Measurements from ENCODE around the gene ORM1.

DNA sequence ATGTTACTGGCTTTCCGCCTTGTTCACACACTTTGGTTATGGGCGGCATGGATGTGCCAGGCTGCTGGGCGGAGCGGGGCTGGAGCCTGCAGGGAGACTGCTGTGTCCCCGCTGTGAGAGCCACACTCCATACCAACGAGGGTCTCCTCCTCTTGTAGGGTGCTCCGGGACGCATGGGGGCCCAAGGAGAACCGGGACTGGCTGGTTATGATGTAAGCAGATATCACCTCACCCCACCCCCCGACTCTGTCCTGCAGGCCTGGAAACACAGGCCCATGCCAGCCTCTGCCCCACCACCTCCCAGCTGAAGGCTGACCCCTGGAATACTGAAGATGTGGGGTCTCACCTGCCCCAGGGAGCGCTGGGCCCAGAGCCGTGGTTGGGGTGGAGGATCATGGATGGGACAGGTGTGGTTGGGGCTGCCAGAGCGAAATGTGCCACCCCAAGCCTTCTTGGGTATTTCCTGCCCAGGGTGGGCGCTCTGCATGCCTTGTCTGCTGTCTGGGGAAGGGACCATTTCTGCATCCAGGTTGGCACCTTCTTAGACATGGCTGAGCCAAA, 39.3 kb upstream of the ORM1 start:
- TF ChIP-seq, protein P1, sequence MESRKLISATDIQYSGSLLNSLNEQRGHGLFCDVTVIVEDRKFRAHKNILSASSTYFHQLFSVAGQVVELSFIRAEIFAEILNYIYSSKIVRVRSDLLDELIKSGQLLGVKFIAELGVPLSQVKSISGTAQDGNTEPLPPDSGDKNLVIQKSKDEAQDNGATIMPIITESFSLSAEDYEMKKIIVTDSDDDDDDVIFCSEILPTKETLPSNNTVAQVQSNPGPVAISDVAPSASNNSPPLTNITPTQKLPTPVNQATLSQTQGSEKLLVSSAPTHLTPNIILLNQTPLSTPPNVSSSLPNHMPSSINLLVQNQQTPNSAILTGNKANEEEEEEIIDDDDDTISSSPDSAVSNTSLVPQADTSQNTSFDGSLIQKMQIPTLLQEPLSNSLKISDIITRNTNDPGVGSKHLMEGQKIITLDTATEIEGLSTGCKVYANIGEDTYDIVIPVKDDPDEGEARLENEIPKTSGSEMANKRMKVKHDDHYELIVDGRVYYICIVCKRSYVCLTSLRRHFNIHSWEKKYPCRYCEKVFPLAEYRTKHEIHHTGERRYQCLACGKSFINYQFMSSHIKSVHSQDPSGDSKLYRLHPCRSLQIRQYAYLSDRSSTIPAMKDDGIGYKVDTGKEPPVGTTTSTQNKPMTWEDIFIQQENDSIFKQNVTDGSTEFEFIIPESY (IDR thresholded peaks at IDR 0.05), result no peak
- TF ChIP-seq MXI1 (IDR thresholded peaks at IDR 0.05; ENCODE audit: low read depth, low read length), result no peak
- no peak for TF ChIP-seq POLR2A (IDR thresholded peaks at IDR 0.05; ENCODE audit: low read depth, low read length)
- no peak for TF ChIP-seq PAX5 (IDR thresholded peaks at IDR 0.05; ENCODE audit: borderline replicate concordance, low read depth, low read length)
- TF ChIP-seq, protein P2, sequence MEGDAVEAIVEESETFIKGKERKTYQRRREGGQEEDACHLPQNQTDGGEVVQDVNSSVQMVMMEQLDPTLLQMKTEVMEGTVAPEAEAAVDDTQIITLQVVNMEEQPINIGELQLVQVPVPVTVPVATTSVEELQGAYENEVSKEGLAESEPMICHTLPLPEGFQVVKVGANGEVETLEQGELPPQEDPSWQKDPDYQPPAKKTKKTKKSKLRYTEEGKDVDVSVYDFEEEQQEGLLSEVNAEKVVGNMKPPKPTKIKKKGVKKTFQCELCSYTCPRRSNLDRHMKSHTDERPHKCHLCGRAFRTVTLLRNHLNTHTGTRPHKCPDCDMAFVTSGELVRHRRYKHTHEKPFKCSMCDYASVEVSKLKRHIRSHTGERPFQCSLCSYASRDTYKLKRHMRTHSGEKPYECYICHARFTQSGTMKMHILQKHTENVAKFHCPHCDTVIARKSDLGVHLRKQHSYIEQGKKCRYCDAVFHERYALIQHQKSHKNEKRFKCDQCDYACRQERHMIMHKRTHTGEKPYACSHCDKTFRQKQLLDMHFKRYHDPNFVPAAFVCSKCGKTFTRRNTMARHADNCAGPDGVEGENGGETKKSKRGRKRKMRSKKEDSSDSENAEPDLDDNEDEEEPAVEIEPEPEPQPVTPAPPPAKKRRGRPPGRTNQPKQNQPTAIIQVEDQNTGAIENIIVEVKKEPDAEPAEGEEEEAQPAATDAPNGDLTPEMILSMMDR (IDR thresholded peaks at IDR 0.05 in 2 of 3, conservative IDR thresholded peaks at IDR 0.05 in 1 of 3; ENCODE audit: control insufficient read depth in 2 of 3, extremely low read depth in 1 of 3, insufficient read depth in 1 of 3, low read depth in 3 of 3, low read length in 3 of 3), result no peak
- TF ChIP-seq POLR2AphosphoS5 (IDR thresholded peaks at IDR 0.05; ENCODE audit: low read length), result no peak

Data from GM12878 (cell line).